ENCODE results near the gene CPSF4.

GRCh38 chr7:99446096-99446495, 7.4 kb downstream of the CPSF4 start:
- TF ChIP-seq EP300 (IDR thresholded peaks at IDR 0.05) (no peak), POLR2A (IDR thresholded peaks at IDR 0.05) (no peak)

Data from tibial nerve (tissue), 3 donors.